Fibroblast of villous mesenchyme (primary cell): ENCODE measurements around the gene TECTA. TPM values are rescaled to one million over a fixed set of nuclear protein-coding genes. Genes with fewer than 3 reads are reported as not detected.
"Not testable (repeated sequence)": the region's sequence is repeated elsewhere in the genome, so short reads cannot be mapped to it uniquely, and the experiment has no call there.

ENCODE experiments used
- DNase-seq: peaks from one replicate; pipeline ENCODE4 v3.0.0-alpha.2; 2010; ENCODE audit warnings: low read depth
- H3K4me3 ChIP-seq: 2 replicates; pipeline ENCODE4 v1.5.1; 2011; ENCODE audit warnings: low read depth, mild to moderate bottlenecking, low read length
- total RNA-seq: library from RNA; depleted of rRNA; stranded (reverse); fragments of >200 nt; gene quantifications from 2 replicates; pipeline ENCODE4 v1.2.3, GENCODE V29; 2012
- TF ChIP-seq, protein P1 (sequence below): IDR thresholded peaks from 2 replicates; pipeline ENCODE4 v1.5.1; 2012; ENCODE audit warnings: low read depth, mild to moderate bottlenecking, low read length; ENCODE audit not compliant: insufficient read depth

TECTA gene
- total RNA-seq, 1 donor = under 0.01 TPM

DNA sequence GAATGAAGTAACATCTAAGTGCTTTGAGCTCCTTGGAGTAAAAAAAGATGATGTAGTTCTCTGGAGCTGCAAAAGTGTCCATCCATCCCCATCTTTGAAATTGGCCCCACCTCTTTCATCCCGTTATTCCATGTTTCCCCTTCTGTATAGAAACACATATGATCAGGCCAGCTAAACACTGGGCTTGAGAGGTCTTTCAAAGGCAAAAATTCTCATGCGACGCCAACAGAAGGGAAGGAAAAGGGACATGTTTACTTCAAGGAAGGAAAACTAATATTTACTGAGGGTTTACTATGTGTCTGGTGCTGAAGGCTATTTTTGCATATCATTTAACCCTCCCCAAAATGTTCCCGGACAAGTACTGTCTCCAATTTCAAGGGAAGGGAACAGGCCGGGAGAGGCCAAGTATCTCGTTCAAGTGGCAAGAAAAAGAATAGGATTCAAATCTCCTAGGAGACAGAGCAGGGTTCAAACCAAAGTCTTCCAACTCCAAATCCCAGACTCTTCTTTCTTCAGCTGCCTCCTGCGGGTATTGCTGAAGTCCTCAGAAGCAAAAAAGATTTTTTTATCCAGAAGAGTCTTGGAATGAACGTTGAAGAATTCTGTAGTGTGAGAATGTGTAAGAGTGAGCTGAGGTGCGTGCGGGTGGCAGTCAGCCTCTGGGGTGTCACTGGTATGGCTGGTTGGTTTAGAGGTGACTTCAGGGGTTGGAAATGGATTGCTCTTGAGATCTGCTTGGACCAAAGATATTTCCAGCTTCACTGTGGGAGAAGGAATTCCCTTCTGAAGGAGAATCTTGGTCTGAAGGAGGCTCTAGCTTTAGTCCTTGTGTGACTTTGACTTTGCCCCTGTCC is 10.1 kb downstream of the TECTA start:
- TF ChIP-seq, protein P1, sequence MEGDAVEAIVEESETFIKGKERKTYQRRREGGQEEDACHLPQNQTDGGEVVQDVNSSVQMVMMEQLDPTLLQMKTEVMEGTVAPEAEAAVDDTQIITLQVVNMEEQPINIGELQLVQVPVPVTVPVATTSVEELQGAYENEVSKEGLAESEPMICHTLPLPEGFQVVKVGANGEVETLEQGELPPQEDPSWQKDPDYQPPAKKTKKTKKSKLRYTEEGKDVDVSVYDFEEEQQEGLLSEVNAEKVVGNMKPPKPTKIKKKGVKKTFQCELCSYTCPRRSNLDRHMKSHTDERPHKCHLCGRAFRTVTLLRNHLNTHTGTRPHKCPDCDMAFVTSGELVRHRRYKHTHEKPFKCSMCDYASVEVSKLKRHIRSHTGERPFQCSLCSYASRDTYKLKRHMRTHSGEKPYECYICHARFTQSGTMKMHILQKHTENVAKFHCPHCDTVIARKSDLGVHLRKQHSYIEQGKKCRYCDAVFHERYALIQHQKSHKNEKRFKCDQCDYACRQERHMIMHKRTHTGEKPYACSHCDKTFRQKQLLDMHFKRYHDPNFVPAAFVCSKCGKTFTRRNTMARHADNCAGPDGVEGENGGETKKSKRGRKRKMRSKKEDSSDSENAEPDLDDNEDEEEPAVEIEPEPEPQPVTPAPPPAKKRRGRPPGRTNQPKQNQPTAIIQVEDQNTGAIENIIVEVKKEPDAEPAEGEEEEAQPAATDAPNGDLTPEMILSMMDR = no peak
- DNase-seq = no peak
- H3K4me3 ChIP-seq = no peak overlapping the region

DNA sequence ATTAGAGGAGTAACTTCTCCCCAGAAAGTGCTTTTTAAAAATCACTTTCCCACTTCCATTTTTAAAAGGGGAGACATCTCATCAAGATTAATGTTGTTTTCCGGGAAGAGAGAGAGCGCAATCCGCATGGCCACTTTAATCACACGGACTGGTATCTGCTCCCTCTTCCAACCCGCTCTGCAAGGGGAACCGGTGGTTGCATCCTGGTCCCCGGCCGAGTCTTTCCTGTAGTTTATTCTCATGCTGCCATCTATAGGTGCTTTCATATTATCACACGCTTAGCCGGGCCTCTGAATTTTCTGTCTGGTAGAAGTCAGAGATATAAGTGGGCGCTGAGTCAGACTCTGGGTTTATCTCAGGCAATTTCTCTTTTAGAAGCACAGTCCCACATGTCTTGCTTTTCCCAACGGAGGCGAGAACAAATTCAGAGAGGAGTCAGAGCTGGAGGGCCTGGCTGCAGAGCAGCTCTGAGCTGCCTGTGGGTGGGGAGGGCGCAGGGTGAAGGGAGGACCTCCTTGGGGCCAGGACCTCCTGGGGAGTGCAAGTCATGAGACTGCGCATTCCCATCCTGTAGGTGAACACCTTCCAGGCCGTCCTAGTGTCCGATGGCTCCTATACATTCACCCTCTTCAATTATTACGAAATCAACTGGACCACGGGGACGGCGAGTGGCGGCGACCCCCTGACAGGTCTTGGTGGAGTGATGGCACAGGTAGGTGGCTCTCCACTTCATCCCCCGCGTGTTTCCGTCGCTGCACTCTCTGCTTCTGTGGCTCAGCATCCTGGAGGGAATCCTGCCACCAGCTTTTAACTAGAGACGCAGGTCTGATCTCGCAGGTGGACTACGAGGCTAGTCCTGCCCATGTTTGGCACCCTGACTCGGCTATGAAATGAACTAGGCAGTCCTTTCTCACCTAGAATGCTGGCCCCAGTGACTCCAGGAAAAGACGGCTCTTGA is 11.7 kb downstream of the TECTA start:
- peak; percentile 67 for DNase-seq
- TF ChIP-seq, protein P1 = peak; percentile 64
- H3K4me3 ChIP-seq = no peak overlapping the region

DNA sequence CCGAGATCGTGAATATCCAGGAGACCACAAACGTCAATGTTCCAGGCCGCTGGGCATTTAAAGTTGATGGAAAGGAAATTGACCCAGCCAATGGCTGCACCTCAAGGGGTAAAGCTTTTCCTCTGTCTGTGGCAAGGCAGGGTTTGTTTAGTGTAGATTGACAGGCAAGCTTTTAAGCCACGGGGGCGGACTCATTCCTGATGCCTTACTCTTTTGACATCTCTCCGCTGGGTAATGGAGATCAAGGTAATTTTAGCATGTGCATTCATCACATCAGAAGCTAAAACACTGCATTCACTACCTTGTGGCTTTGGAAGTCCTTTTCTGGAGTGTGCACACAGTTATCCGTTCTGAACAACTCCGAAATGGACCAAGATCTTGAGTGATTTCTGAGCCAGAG is 12.6 kb downstream of the TECTA start:
- no peak overlapping the region for H3K4me3 ChIP-seq
- DNase-seq = no peak
- TF ChIP-seq, protein P1 = no peak

DNA sequence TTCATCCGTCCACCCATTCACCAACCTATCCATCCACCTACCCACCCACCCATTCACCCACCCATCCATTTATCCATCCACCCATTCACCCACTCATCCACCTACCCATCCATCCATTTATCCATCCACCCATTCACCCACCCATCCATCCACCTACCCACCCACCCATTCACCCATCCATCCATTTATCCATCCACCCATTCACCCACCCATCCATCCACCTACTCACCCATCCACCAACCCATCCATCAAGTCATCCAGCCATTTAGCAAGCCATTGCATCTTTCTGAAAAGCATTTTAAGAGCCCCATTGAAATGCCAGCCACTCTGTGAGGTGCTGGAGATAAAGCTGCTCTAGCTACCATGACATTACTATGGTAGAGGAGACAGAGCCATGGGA is 14.0 kb downstream of the TECTA start:
- DNase-seq, H3K4me3 ChIP-seq: not testable (repeated sequence)

DNA sequence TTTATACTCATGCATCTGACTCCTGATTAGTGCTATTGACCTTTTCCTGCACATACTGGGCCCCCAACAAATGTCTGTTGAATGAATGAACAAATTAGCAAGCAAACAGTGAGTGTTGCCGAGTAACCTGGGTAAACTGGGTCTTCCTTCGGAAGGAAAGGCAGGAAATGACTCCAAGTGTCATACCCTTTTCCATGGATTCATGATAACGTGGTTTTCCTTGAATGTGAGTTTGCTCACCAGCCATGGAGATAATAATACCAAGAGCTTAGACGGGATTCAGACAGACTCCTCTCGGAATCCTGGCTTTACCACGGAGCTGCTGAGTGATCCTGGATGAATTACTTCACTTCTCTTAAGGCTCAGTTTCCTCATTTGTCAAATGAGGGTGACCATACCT is 16.7 kb downstream of the TECTA start:
- DNase-seq = no peak
- TF ChIP-seq, protein P1 = no peak
- no peak overlapping the region for H3K4me3 ChIP-seq

DNA sequence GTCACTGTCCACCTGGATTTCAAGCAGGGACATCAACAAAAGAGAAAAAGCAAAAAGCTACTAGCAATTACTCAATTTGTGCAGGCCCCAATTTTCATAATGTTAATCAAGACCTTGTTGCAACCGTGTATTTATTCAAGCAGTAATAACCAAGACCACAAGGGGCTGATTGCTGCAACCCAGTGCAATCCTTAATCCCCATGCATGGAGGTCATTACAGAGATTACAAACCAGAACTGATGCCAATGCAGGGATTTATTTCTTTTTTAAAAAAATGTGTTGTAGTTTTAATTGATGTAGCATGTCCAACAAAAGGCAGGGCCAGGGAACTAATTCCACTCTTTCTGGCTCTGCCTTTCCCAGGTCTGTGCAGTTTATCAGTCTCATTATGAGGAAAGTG is 18.4 kb downstream of the TECTA start:
- TF ChIP-seq, protein P1 = no peak
- DNase-seq = peak; percentile 23
- H3K4me3 ChIP-seq = no peak overlapping the region

DNA sequence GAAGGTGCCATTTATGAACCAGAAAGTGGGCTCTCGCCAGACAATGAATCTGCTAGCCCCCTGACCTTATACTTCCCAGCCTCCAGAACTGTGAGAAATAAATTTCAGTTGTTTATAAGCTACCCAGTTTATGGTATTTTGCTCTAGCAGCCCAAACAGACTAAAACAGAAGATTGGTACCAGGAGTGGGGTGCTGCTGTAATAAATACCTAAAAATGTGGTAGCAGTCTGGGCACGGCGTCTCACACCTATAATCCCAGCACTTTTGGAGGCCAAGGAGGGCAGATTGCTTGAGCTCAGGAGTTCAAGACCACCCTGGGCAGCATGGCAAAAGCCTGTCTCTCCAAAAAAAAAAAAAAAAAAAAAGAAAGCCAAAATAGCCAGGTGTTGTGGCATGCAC is 21.3 kb downstream of the TECTA start:
- TF ChIP-seq, protein P1 = no peak
- DNase-seq = no peak
- no peak overlapping the region for H3K4me3 ChIP-seq
